Ureter (tissue), 1 donor: ENCODE measurements around the gene CLDN20. TPM values are rescaled to one million over a fixed set of nuclear protein-coding genes. Genes with fewer than 3 reads are reported as not detected.
"Not testable (repeated sequence)": the region's sequence is repeated elsewhere in the genome, so short reads cannot be mapped to it uniquely, and the experiment has no call there.

Source experiments
- DNase-seq: peaks from one replicate; pipeline ENCODE4 v3.0.0-alpha.2; 2020; ENCODE audit warnings: low spot score
- total RNA-seq: library from RNA; stranded (reverse); gene quantifications from one replicate; pipeline ENCODE4 v1.2.4, GENCODE V29; 2023
- donor health status: DM: yes; HTN: yes; CAD: no.

The CLDN20 gene
- total RNA-seq, result not detected

GRCh38 chr6:155263373-155264063 is at the start of gene CLDN20:
CLDN20 (plus strand) TSS chr6:155264013; CDS start chr6:155275720, 11,707 bp downstream.
- no peak for DNase-seq

- no peak for DNase-seq
Observed at GRCh38 chr6:155215906-155216305, 47.9 kb upstream of the CLDN20 start.

- no peak for DNase-seq
Observed at GRCh38 chr6:155216312-155217046, 47.3 kb upstream of the CLDN20 start.

GRCh38 chr6:155218711-155219110 is 45.1 kb upstream of the CLDN20 start:
- not testable (repeated sequence) for DNase-seq

GRCh38 chr6:155219299-155219698 is 44.5 kb upstream of the CLDN20 start:
- DNase-seq, result no peak

GRCh38 chr6:155219858-155220301 is 43.9 kb upstream of the CLDN20 start:
- DNase-seq, result no peak

- no peak for DNase-seq
Observed at GRCh38 chr6:155221086-155221485, 42.7 kb upstream of the CLDN20 start.

- no peak for DNase-seq
Observed at GRCh38 chr6:155222506-155222905, 41.3 kb upstream of the CLDN20 start.

GRCh38 chr6:155223646-155224451 is 40.0 kb upstream of the CLDN20 start:
- DNase-seq, result no peak

GRCh38 chr6:155224618-155225017 is 39.2 kb upstream of the CLDN20 start:
- no peak for DNase-seq

- no peak for DNase-seq
Observed at GRCh38 chr6:155227046-155227445, 36.8 kb upstream of the CLDN20 start.

- DNase-seq, result no peak
Observed at GRCh38 chr6:155228546-155229166, 35.2 kb upstream of the CLDN20 start.

- not testable (repeated sequence) for DNase-seq
Observed at GRCh38 chr6:155230975-155231374, 32.8 kb upstream of the CLDN20 start.

- no peak for DNase-seq
Observed at GRCh38 chr6:155232848-155233247, 31.0 kb upstream of the CLDN20 start.

- no peak for DNase-seq
Observed at GRCh38 chr6:155234167-155234566, 29.6 kb upstream of the CLDN20 start.

- no peak for DNase-seq
Observed at GRCh38 chr6:155234687-155235086, 29.1 kb upstream of the CLDN20 start.

- no peak for DNase-seq
Observed at GRCh38 chr6:155235087-155235486, 28.7 kb upstream of the CLDN20 start.

GRCh38 chr6:155237613-155238012 is 26.2 kb upstream of the CLDN20 start:
- DNase-seq, result no peak

GRCh38 chr6:155240905-155241600 is 22.8 kb upstream of the CLDN20 start:
- DNase-seq, result no peak

GRCh38 chr6:155241966-155242365 is 21.8 kb upstream of the CLDN20 start:
- no peak for DNase-seq

- no peak for DNase-seq
Observed at GRCh38 chr6:155244434-155244833, 19.4 kb upstream of the CLDN20 start.
